Stomach smooth muscle (tissue), 2 donors: Measurements from ENCODE around the gene MSI2.
"Not testable (repeated sequence)": the region's sequence is repeated elsewhere in the genome, so short reads cannot be mapped to it uniquely, and the experiment has no call there.

Experiments
- H3K27ac ChIP-seq: one replicate; pipeline ENCODE4 v1.7.0; 2013; ENCODE audit warnings: mild to moderate bottlenecking, low read length, inconsistent platforms
- H3K27me3 ChIP-seq, 2 donors: one replicate each; pipeline ENCODE4 v1.7.0; 2013; ENCODE audit warnings: low read length in 2 of 2; ENCODE audit not compliant: insufficient read depth in 2 of 2, control insufficient read depth in 1 of 2
- H3K36me3 ChIP-seq, 2 donors: one replicate each; pipeline ENCODE4 v1.7.0; 2013; ENCODE audit warnings: low read length in 2 of 2; ENCODE audit not compliant: control insufficient read depth in 2 of 2, insufficient read depth in 2 of 2
- H3K4me1 ChIP-seq: one replicate; pipeline ENCODE4 v1.7.0; 2013; ENCODE audit warnings: low read length; ENCODE audit not compliant: control insufficient read depth, insufficient read depth
- H3K4me3 ChIP-seq, 2 donors: one replicate each; pipeline ENCODE4 v1.7.0; 2013; ENCODE audit warnings: low read length in 2 of 2
- H3K9ac ChIP-seq, 2 donors: one replicate each; pipeline ENCODE4 v1.7.0; 2013; ENCODE audit warnings: low read length in 2 of 2, mild to moderate bottlenecking in 1 of 2
- H3K9me3 ChIP-seq, 2 donors: one replicate each; pipeline ENCODE4 v1.7.0; 2013; ENCODE audit warnings: low read length in 2 of 2; ENCODE audit not compliant: control insufficient read depth in 2 of 2
- donor health status: healthy.
- donor health status: Pancreatic carcinoma.

Gene MSI2

DNA sequence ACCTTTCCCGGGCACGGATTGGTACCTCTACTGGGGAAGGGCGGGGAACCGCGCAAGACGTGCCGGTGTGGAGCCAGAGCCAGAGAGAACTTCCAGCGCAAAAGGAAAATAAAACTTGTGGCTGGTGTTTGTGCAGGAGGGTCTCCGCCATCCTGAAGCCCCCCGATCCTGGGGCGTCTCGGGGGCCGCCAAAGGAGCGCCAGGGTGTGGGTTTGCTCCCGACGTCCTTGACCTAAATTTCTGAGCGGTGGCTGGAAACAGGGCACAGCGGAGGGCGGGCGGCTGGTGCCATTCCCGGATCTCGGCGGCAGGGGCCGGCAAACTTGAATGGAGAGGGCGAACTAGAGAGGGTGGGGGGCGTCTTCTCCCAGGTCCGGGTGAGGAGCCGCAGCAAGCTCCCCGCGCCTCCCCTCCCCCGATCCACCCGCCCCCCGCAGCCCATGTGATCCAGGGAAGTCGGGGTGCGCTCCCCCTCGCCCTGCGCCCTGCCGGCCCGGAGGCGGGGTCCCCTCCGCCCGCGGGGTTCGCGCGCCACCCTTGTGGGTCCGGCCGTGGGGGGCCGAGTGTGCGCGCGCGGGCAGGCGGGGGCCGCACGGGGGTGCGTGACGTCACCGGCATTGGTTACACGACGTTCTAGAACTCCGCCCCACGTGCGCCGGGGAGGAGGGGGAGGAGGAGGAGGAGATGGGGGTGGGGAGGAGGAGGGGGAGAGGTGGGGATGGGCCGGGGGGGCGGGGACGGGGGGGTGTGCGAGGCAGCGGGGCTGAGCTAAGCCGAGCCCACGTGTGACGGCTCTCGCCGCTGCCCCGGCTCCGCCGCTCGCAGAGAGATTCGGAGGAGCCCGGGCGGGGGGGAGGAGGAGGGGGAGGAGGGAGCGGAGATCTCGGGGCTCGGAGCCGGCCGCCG lies at the start of gene MSI2:
MSI2 (plus strand) TSS at position 748 of the 906 bp plus-strand sequence. CDS start 220 bp downstream, outside the sequence.
- Histone ChIP-seq H3K4me1 (peaks cover 12% of the 10 kb centered on the region), H3K9me3 (no peaks in the 10 kb centered on the region), H3K36me3 (peaks cover 0 to 5% of the 10 kb centered on the region in 2 donors), H3K9ac (peak within 1 kb of the TSS; percentile 84), H3K27me3 (no peaks in the 10 kb centered on the region), H3K27ac (peak within 1 kb of the TSS; percentile 93), H3K4me3 (peak within 1 kb of the TSS; percentile 81 to 86)

DNA sequence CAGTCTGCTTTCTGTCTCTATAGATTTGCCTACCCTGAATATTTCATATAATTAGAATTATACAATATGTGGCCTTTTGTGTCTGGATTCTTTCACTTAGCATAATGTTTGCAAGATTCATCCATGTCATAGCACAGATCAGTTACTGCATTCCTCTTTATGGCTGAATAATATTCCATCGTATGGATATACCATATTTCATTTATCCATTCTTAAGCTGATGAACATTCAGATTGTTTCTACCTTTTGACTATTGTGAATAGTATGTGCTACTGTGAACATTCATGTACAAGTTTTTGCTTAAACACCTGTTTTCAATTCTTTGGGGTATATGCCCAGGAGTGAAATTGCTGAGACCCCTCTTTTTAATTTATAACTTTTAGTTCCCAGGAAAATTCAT lies 49.4 kb upstream of the MSI2 start:
- H3K27me3 ChIP-seq: peaks cover 0 to 2% of the 10 kb centered on the region in 2 donors
- H3K9me3 ChIP-seq: peaks cover 2 to 4% of the 10 kb centered on the region in 2 donors
- no peaks in the 10 kb centered on the region for H3K4me1 ChIP-seq
- H3K4me3 ChIP-seq: no peak overlapping the region
- no peak overlapping the region for H3K27ac ChIP-seq
- H3K9ac ChIP-seq: no peak overlapping the region
- no peaks in the 10 kb centered on the region for H3K36me3 ChIP-seq

DNA sequence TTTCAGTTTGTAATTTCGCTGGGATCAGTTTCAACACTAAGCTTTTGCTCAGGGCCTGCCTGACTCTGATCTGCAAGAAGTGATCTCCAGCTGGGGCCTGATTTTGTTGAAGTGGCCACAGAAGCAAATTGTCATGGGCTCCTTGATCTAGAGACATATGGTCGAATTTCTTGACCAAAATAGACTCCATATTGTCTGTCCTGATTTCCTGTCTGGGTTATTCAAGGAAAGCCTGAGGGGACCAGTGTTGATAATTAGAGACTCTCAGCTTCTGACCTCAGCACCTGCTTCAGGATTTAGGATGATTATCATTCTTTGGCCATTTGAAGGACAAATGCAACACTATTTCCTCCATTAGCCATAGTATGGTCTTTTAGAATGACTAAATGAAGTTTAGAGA lies 48.9 kb upstream of the MSI2 start:
- no peaks in the 10 kb centered on the region for H3K4me1 ChIP-seq
- no peak overlapping the region for H3K27ac ChIP-seq
- no peak overlapping the region for H3K9ac ChIP-seq
- no peak overlapping the region for H3K4me3 ChIP-seq
- H3K36me3 ChIP-seq: no peaks in the 10 kb centered on the region
- peaks cover 2 to 4% of the 10 kb centered on the region in 2 donors for H3K9me3 ChIP-seq
- H3K27me3 ChIP-seq: peaks cover 0 to 2% of the 10 kb centered on the region in 2 donors

DNA sequence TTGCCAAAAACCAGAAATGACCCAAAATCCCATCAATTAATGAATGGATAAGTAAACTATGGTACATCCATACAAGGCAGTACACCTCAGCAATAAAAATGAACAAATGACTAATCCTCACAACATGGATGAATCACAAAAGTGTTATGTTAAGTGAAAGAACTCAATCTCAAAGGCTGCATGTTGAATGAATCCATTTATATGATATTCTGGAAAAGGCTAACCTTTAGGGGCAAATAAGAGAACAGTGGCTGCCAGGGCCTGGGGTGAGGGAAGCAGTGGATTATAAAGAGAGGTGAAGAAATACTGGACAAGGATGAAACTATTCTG lies 46.1 kb upstream of the MSI2 start:
- no peaks in the 10 kb centered on the region for H3K36me3 ChIP-seq
- H3K4me3 ChIP-seq: no peak overlapping the region
- no peak overlapping the region for H3K27ac ChIP-seq
- no peaks in the 10 kb centered on the region for H3K4me1 ChIP-seq
- no peak overlapping the region for H3K9ac ChIP-seq
- peaks cover 0 to 2% of the 10 kb centered on the region in 2 donors for H3K27me3 ChIP-seq
- H3K9me3 ChIP-seq: peaks cover 2 to 4% of the 10 kb centered on the region in 2 donors

DNA sequence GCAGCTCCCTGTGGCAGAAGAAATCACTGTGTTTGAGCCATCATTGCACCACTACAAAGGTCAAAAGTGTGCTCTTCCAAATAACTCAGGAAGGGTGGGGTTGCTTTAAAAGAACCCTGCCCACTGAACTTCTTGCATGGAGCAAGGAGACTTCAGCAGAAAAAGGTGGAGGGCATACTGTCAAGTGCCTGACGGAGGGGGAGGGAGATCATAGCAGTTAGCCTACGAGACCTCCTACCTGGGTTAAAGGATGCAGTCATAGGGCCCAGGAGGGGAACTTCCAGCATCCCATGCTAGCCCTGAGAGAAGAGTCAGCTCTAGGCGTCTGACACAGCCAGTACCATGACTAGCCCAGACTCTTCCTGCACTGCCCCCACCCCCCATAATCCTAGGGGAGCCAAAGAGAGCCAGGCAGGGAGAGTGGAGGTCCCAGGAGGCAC lies 45.3 kb upstream of the MSI2 start:
- Histone ChIP-seq H3K36me3 (no peaks in the 10 kb centered on the region), H3K9me3 (peaks cover 2 to 4% of the 10 kb centered on the region in 2 donors), H3K9ac (no peak overlapping the region), H3K4me3 (no peak overlapping the region), H3K27me3 (peaks cover 0 to 2% of the 10 kb centered on the region in 2 donors), H3K27ac (no peak overlapping the region), H3K4me1 (no peaks in the 10 kb centered on the region)

DNA sequence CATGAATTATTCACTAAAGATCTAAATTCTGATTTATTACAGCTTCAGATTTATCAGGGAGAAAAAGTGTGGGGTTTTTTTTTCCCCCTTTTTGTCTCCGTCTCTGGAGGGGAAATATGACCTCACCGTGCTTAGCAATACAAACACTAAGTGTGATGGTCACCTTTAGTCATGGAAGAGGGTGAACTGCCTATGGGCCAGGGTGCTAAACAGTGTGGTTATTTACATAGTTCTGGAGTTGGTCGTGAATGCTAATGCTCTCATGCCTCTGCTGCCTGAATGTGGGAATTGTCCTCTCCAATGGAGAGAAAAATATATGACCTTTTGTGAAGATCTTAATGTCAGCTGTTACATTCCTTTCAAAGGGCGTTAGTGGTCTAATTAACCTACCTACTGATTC lies 44.8 kb upstream of the MSI2 start:
- Histone ChIP-seq H3K9me3 (peaks cover 2 to 4% of the 10 kb centered on the region in 2 donors), H3K27ac (no peak overlapping the region), H3K27me3 (peaks cover 0 to 2% of the 10 kb centered on the region in 2 donors), H3K36me3 (no peaks in the 10 kb centered on the region), H3K4me3 (no peak overlapping the region), H3K4me1 (no peaks in the 10 kb centered on the region), H3K9ac (no peak overlapping the region)

DNA sequence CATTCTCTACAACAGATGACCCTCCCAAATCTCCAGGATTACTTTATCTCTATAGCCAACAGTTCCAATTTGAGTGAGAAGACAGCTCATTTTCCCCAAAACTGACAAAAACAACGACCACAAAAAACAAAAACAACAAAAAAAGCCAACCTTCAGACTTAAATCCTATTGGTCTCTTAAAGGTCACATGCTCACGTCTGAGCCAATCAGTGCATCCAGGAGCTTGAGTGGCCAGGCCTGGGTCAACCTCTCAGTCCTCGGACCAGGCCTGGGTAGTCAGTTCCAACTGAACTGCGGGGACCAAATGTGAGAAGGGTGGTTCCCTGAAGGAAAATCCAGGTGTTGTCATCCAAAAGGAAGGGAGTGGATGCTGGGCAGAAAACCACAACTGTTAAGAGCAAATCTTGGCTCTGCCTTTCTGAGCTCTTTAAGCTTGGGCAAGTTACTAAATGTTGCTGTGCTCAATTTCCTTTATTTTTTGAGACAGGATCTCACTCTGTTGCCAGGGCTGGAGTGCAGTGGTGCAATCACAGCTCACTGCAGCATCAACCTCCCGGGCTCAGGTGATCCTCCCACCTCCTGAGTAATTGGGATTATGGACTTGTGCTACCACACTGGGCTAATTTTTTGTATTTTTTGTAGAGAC lies 43.0 kb upstream of the MSI2 start:
- no peak overlapping the region for H3K9ac ChIP-seq

DNA sequence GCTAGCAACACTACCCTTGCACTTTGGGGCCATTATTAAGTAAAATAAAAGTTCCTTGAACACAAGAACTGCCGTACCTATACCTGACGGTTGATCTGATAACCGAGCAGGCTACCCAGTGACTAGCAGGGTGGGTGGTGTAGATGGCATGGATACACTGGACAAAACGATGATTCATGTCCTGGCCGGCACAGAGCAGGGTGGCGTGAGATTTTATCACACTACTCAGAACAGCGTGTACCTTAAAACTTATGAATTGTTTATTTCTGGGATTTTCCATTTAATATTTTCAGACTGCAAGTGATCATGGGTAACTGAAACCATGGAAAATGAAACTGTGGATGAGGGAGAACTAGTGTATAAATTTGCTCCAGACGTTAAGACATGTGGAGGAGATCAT lies 41.0 kb upstream of the MSI2 start:
- H3K4me3 ChIP-seq: no peak overlapping the region
- H3K27ac ChIP-seq: no peak overlapping the region
- no peaks in the 10 kb centered on the region for H3K36me3 ChIP-seq
- no peak overlapping the region for H3K9ac ChIP-seq
- no peaks in the 10 kb centered on the region for H3K4me1 ChIP-seq
- H3K9me3 ChIP-seq: no peaks in the 10 kb centered on the region
- H3K27me3 ChIP-seq: peaks cover 0 to 2% of the 10 kb centered on the region in 2 donors

More for the DNA sequence above, 43.0 kb upstream of the MSI2 start:
- Histone ChIP-seq H3K4me3 (no peak overlapping the region), H3K36me3 (no peaks in the 10 kb centered on the region), H3K4me1 (no peaks in the 10 kb centered on the region), H3K9me3 (no peaks in the 10 kb centered on the region), H3K27ac (no peak overlapping the region), H3K27me3 (peaks cover 0 to 2% of the 10 kb centered on the region in 2 donors)

DNA sequence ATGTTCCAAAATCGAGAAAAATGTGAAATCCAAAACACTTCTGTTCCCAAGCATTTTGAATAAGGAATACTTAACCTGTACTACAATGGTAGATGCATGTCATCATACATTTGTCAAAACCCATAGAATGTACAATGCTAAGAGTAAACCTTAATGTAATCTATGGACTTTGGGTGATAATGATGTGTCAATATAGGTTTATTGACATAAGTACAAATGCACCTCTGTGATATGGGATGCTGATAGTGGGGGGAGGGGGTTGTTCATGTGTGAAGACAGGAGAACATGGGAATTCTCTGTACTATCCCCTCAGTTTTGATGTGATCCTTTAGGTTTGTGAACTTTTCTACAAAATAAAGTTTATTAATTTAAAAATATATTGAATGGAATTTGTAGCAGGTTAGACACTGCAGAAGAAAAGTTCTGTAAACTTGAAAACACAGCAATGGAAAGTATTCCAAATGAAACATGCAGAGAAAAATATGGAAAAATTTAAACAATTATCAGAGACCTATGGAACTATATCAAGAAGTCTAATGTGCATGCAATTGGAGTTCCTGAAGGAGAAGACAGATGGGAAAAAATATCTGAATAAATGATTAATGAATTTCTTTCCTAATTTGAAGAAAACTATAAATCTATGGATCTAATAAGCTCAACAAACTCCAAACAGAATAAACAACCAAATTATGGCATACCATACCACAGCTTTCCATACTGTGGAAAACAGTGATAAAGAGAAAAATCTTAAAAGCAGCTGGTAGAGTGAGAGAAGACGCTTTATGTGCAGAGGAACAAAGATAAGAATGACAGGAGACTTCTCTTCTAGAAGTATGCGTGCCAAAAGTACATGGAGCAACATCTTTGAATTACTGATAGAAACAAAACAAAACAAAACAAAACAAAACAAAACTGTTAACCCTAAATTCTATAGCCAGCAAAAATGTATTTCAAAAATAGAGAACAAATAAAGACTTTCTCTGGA lies 34.7 kb upstream of the MSI2 start:
- H3K9ac ChIP-seq: no peak overlapping the region

DNA sequence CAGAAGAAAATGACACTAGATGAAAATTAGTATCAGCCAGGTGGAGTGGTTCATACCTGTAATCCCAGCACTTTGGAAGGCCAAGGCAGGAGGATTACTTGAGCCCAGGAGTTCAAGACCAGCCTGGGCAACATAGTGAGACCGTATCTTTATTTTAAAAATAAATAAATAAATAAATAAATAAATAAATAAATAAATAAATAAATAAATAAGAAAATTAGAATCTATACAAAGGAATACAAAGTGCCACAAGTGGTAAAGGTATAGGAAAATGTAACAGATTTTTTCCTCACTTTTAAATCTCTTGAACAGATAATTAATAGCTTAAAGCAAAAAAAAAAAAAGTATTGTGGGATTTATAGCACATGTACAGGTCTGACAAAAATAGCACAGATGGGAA lies 33.9 kb upstream of the MSI2 start:
- not testable (repeated sequence) for H3K4me1 ChIP-seq, H3K27ac ChIP-seq, H3K9ac ChIP-seq, H3K4me3 ChIP-seq, H3K27me3 ChIP-seq, H3K36me3 ChIP-seq, H3K9me3 ChIP-seq

More for the DNA sequence above, 34.7 kb upstream of the MSI2 start:
- no peak overlapping the region for H3K4me3 ChIP-seq
- no peaks in the 10 kb centered on the region for H3K9me3 ChIP-seq
- H3K4me1 ChIP-seq: no peaks in the 10 kb centered on the region
- H3K36me3 ChIP-seq: no peaks in the 10 kb centered on the region
- H3K27ac ChIP-seq: no peak overlapping the region
- H3K27me3 ChIP-seq: no peaks in the 10 kb centered on the region
